Heart left ventricle (tissue), 16 donors: Measurements from ENCODE around the gene RANBP17. TPM values are rescaled to one million over a fixed set of nuclear protein-coding genes. Genes with fewer than 3 reads are reported as not detected.

ENCODE experiments used
- ATAC-seq, 4 donors: fragments of 200-7000 bp; cut with Tn5 transposase; one replicate each; pipeline ENCODE4 v1.9.1; 2020 to 2022; ENCODE audit warnings: moderate library complexity in 4 of 4, mild to moderate bottlenecking in 3 of 4, moderate number of reproducible peaks in 1 of 4
- DNase-seq, 5 donors: peaks; one replicate each; pipeline ENCODE4 v3.0.0-alpha.2; 2020
- H3K27ac ChIP-seq, 12 donors: fragments of 200-600 bp; sonication (generic) in 4 of 12; one replicate each; pipeline versions ENCODE4 v1.5.0 to v1.8.0; 2016 to 2022; ENCODE audit warnings: mild to moderate bottlenecking in 2 of 12
- H3K27me3 ChIP-seq, 9 donors: fragments of 200-600 bp; sonication (generic) in 2 of 9; one replicate each; pipeline versions ENCODE4 v1.5.1 to v1.8.0; 2016 to 2022; ENCODE audit warnings: mild to moderate bottlenecking in 3 of 9
- H3K36me3 ChIP-seq, 9 donors: fragments of 200-600 bp; sonication (generic) in 2 of 9; one replicate each; pipeline versions ENCODE4 v1.5.0 to v1.8.0; 2018 to 2022; ENCODE audit warnings: mild to moderate bottlenecking in 2 of 9
- H3K4me1 ChIP-seq, 12 donors: fragments of 200-600 bp; sonication (generic) in 4 of 12; one replicate each; pipeline versions ENCODE4 v1.5.0 to v1.8.0; 2016 to 2022; ENCODE audit warnings: mild to moderate bottlenecking in 3 of 12
- H3K4me3 ChIP-seq, 12 donors: fragments of 200-600 bp; sonication (generic) in 4 of 12; one replicate each; pipeline versions ENCODE4 v1.5.0 to v1.8.0; 2017 to 2022; ENCODE audit warnings: mild to moderate bottlenecking in 9 of 12, moderate library complexity in 4 of 12
- H3K9me3 ChIP-seq, 12 donors: fragments of 200-600 bp; sonication (generic) in 4 of 12; one replicate each; pipeline versions ENCODE4 v1.5.0 to v1.8.0; 2016 to 2022; ENCODE audit warnings: mild to moderate bottlenecking in 1 of 12
- POLR2A ChIP-seq, 2 donors: fragments of 450-650 bp; IDR thresholded peaks; one replicate each; pipeline ENCODE4 v1.6.1; 2017; ENCODE audit warnings: antibody characterized with exemption in 2 of 2, mild to moderate bottlenecking in 2 of 2, moderate library complexity in 2 of 2
- WGBS, 4 donors: extraction: QIAGEN DNeasy Blood & Tissue Kit in 2 of 4; methylation state at CpG; one replicate each; pipeline versions ENCODE4 v1.1.5 to v1.1.7; 2013 to 2018; 5-methylcytosine and 5-hydroxymethylcytosine counted together
- intact Hi-C, 10 donors: fragments of 100-400 bp; cut with DNase I; formaldehyde crosslinking; loops; one replicate each; pipeline versions ENCODE4 v1.11.1 to v1.14.2; 2022
- polyA plus RNA-seq, 2 donors: library from polyadenylated mRNA; stranded (reverse); fragments of 200-250 nt; gene quantifications; one replicate each; pipeline ENCODE4 v1.2.3, GENCODE V29; 2013
- total RNA-seq, 9 donors: library from RNA; depleted of rRNA in 2 of 9; stranded (reverse); fragments of >200 nt in 2 of 9; fragmentation: NEBNext Ultra II Directional in 3 of 9; extraction: Animal tissue kit (Norgen Biotek cat#: 25700) in 3 of 9; gene quantifications; one replicate each; pipeline versions ENCODE4 v1.1.0 to v1.2.4, GENCODE V29; 2016 to 2023
- TF ChIP-seq, protein P1 (sequence below), 12 donors: fragments of 200-600 bp; sonication (generic) in 4 of 12; IDR thresholded peaks; one replicate each; pipeline versions ENCODE4 v1.5.0 to v1.8.0; 2018 to 2022; ENCODE audit warnings: antibody characterized with exemption in 12 of 12, mild to moderate bottlenecking in 5 of 12
- donor health status: ischemic (EF 13 %, LVEDD 7.1; RV severe dilation, severe dysfunction).
- donor health status: healthy with polysubstance abuse.
- donor health status: DM: no; HTN: yes; CAD: no.
- donor health status: DM: no; HTN: no; CAD: no.
- donor health status: ischemic (EF 25% LVEDD 6.9; RV normal size, moderate dysfunction).
- donor health status: ischemic (EF 25% LVEDD 5.7; RV mildly dilated, moderate dysfunction).
- donor health status: healthy.
- donor health status: DM: yes; HTN: yes; CAD: no.
- donor health status: ischemic (EF 35%, LVEDD 5.7; RV mildly dilated, moderate dysfunction).
- donor health status: nonischemic (EF 11% LVEDD 7.7; RV severe dilation, severe dysfunction).
- donor health status: DM: yes; HTN: yes; CAD: no.
- donor health status: PGD.
- donor health status: ischemic (EF 29% LVEDD 5.4; RV normal size, mild dysfunction).
- donor health status: nonischemic (EF 23%, LVEDD 6.1; RV moderate dilation, normal function).

RANBP17 gene
- total and polyA plus RNA-seq, 11 donors, result 0.65 to 11.5 (median 3.7) TPM

DNA sequence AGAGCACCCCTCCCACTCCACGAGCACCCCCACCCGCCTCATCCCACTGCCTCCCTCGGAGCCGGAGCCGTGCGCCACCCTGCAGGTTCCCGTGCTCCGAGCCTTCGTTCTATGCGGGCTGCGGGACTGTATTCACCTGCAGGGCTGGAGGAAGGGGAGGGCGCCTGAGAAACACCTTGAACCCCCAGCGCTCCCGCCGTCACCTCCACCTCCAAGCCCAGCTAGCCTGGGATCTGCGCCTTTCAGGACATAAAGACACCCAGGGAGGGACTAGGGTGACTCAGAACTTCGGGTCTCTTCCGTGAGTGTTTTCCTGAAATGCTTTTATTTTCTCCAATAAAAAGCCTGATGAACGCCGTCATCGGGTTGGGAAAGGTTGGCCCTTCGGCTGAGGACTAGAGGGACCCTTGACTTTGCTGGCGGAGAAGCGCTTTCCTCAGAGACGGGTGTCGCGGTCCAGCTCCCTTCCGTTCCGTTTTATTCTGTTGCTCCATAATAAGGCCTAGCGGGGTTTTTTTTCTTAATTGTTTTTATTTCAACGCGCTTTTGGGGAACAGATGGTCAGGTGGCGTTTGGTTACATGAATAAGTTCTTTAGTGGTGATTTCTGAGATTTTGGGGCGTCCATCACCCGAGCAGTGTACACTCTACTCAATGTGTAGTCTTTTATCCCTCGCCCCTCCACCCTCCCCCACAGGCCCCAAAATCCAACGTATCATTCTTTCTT lies 451.8 kb downstream of the RANBP17 start:
- intact Hi-C loops, result no loop called here
- H3K9me3 ChIP-seq, result no peaks in the 10 kb centered on the region
- H3K27me3 ChIP-seq, result peaks cover 73 to 100% (median 98%) of the 10 kb centered on the region in 9 donors
- no peak for TF ChIP-seq POLR2A (IDR thresholded peaks at IDR 0.05)
- TF ChIP-seq, protein P1, sequence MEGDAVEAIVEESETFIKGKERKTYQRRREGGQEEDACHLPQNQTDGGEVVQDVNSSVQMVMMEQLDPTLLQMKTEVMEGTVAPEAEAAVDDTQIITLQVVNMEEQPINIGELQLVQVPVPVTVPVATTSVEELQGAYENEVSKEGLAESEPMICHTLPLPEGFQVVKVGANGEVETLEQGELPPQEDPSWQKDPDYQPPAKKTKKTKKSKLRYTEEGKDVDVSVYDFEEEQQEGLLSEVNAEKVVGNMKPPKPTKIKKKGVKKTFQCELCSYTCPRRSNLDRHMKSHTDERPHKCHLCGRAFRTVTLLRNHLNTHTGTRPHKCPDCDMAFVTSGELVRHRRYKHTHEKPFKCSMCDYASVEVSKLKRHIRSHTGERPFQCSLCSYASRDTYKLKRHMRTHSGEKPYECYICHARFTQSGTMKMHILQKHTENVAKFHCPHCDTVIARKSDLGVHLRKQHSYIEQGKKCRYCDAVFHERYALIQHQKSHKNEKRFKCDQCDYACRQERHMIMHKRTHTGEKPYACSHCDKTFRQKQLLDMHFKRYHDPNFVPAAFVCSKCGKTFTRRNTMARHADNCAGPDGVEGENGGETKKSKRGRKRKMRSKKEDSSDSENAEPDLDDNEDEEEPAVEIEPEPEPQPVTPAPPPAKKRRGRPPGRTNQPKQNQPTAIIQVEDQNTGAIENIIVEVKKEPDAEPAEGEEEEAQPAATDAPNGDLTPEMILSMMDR (IDR thresholded peaks at IDR 0.05), result no peak
- no peak overlapping the region for H3K27ac ChIP-seq
- H3K36me3 ChIP-seq, result no peaks in the 10 kb centered on the region
- 10 to 19% (median 13%) methylated on average over 30 to 37 of the region's 37 CpGs for WGBS, 4 donors
- DNase-seq, result no peak
- no peak for ATAC-seq
- no peak overlapping the region for H3K4me3 ChIP-seq
- H3K4me1 ChIP-seq, result peaks cover 0 to 71% (median 48%) of the 10 kb centered on the region in 12 donors

DNA sequence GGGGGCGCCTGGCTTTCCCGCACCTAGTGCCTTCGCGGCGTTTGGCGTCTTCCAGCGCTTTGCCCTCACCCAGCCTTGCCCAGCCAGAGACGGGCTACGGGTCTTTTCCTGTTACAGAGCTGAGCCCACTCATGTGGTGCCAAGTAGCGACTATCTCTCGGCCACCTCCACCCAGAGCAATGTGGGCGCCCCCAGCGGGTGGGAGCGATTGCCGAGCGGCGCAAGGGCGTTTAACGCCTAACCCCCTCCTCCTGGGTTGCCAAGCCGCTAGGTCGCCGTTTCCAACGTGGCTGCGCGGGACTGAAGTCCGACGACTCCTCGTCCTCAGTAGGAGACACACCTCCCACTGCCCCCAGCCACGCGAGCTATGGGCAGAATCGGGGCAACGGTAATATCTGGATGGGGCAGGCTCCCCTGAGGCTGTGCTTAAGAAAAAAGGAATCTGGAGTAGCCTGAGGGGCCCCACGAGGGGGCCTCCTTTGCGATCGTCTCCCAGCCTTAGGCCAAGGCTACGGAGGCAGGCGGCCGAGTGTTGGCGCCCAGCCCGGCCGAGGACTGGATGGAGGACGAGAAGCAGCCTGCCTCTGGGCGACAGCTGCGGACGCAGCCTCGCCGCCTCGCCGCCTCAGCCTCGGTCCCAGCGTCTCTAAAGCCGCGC lies 453.0 kb downstream of the RANBP17 start:
- intact Hi-C loops, result no loop called here
- DNase-seq, result no peak
- Histone ChIP-seq H3K4me3 (peak overlapping the region in 11 of 12 donors; percentile 5 to 37 (median 18)), H3K36me3 (no peaks in the 10 kb centered on the region), H3K4me1 (peaks cover 0 to 60% (median 43%) of the 10 kb centered on the region in 12 donors), H3K27ac (no peak overlapping the region), H3K27me3 (peaks cover 65 to 100% (median 98%) of the 10 kb centered on the region in 9 donors), H3K9me3 (no peaks in the 10 kb centered on the region)
- no peak for TF ChIP-seq POLR2A (IDR thresholded peaks at IDR 0.05)
- TF ChIP-seq, protein P1 (IDR thresholded peaks at IDR 0.05), result no peak
- ATAC-seq, result peak in 3 of 4 donors; percentile 22 to 68 (median 61)
- 2 to 6% (median 3%) methylated on average over 38 to 53 of the region's 53 CpGs for WGBS, 4 donors

DNA sequence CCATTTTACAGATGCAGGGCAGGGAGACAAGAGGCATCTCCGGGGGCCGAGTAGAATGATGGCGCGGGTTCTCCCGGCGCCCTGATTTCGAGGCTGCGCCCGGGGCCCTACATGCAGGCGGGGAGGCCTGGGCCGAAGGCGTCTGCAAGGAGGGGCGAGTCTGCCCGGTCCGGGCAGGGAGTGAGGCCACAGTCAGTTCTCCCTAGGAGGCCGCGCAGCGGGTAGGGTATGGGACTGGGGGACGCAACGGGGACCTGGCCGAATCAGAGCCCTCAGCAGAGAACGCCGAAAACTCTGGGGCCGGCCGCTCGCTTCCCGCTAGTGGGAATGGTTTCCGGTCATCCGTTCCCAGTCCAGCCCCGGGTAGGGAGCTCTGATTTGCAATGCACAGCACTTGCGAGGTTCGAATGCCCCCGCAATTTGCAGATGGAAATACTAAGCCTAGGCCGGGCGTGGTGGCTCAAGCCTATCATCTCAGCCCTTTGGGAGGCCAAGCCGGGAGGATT lies 453.6 kb downstream of the RANBP17 start:
- Histone ChIP-seq H3K36me3 (no peaks in the 10 kb centered on the region), H3K9me3 (no peaks in the 10 kb centered on the region), H3K27me3 (peaks cover 63 to 100% (median 98%) of the 10 kb centered on the region in 9 donors), H3K4me3 (peak overlapping the region in 11 of 12 donors; percentile 5 to 37 (median 18)), H3K4me1 (peaks cover 0 to 59% (median 42%) of the 10 kb centered on the region in 12 donors), H3K27ac (no peak overlapping the region)
- WGBS, 4 donors, result 2 to 7% (median 4%) methylated on average over 23 to 36 of the region's 36 CpGs
- TF ChIP-seq, protein P1 (IDR thresholded peaks at IDR 0.05), result no peak
- TF ChIP-seq POLR2A (IDR thresholded peaks at IDR 0.05), result no peak
- intact Hi-C loops, result no loop called here
- no peak for DNase-seq
- peak in 1 of 4 donors; percentile 8 for ATAC-seq

DNA sequence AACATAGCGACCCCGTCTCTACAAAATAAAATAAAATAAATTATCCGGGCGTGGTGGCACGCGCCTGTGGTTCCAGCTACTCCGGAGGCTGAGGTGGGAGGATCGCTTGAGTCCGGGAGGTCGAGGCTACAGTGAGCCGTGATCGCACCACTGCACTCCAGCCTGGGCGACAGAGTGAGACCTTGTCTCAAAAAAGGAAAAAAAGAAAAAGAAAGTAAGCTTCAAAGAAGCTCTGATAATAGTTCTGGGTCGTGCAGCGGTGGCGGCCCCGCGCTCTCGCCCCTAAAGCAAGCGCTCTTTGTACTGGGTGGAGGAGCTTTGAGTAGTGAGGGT lies 454.1 kb downstream of the RANBP17 start:
- H3K4me1 ChIP-seq, result peaks cover 0 to 57% (median 40%) of the 10 kb centered on the region in 12 donors

More for the DNA sequence above, 454.1 kb downstream of the RANBP17 start:
- Histone ChIP-seq H3K36me3 (no peaks in the 10 kb centered on the region), H3K27ac (no peak overlapping the region), H3K9me3 (no peaks in the 10 kb centered on the region), H3K27me3 (peaks cover 60 to 100% (median 95%) of the 10 kb centered on the region in 9 donors), H3K4me3 (peak overlapping the region in 10 of 12 donors; percentile 11 to 37 (median 16))
- no peak for DNase-seq
- intact Hi-C loops, result no loop called here
- 8 to 15% (median 10%) methylated on average over 20 of the region's 20 CpGs for WGBS, 4 donors
- ATAC-seq, result no peak
- TF ChIP-seq POLR2A (IDR thresholded peaks at IDR 0.05), result no peak
- TF ChIP-seq, protein P1 (IDR thresholded peaks at IDR 0.05), result no peak
